Gastroesophageal sphincter (tissue), 4 donors: ENCODE results near the gene CMIP. TPM values are rescaled to one million over a fixed set of nuclear protein-coding genes. Genes with fewer than 3 reads are reported as not detected.

ENCODE experiments used
- ATAC-seq: fragments of 150-250 bp; one replicate; pipeline ENCODE4 v1.9.1; 2016; ENCODE audit warnings: mild to moderate bottlenecking, moderate library complexity
- H3K27ac ChIP-seq, 4 donors: fragments of 200-600 bp; sonication (generic) in 3 of 4; 1 replicate in 3 of 4; 2 replicates in 1 of 4; pipeline ENCODE4 v1.5.1; 2016 to 2019
- H3K27me3 ChIP-seq: fragments of 200-600 bp; sonication (generic); one replicate; pipeline ENCODE4 v1.5.1; 2019
- H3K36me3 ChIP-seq, 2 donors: fragments of 200-600 bp; sonication (generic); one replicate each; pipeline ENCODE4 v1.5.1; 2019; ENCODE audit warnings: control low read depth in 1 of 2
- H3K4me1 ChIP-seq, 3 donors: fragments of 200-600 bp; sonication (generic); 1 replicate in 2 of 3; 2 replicates in 1 of 3; pipeline ENCODE4 v1.5.1; 2016 to 2019; ENCODE audit warnings: control low read depth in 2 of 3
- H3K4me3 ChIP-seq, 2 donors: fragments of 200-600 bp; sonication (generic); one replicate each; pipeline ENCODE4 v1.5.1; 2019; ENCODE audit warnings: mild to moderate bottlenecking in 1 of 2, moderate library complexity in 1 of 2
- H3K9me3 ChIP-seq, 3 donors: fragments of 200-600 bp; sonication (generic); one replicate each; pipeline ENCODE4 v1.5.1; 2017 to 2019; ENCODE audit warnings: control low read depth in 2 of 3
- CTCF ChIP-seq, 4 experiments: fragments of 200-600 bp in 2 of 4; fragments of 450-650 bp in 2 of 4; sonication (generic) in 1 of 4; IDR thresholded peaks; one replicate each; pipeline ENCODE4 v1.5.1; 2017 to 2019; ENCODE audit warnings: antibody characterized with exemption in 4 of 4, mild to moderate bottlenecking in 2 of 4, moderate library complexity in 2 of 4
- EP300 ChIP-seq: sonication (generic); formaldehyde crosslinking; IDR thresholded peaks from one replicate; pipeline ENCODE4 v1.6.1; 2017; ENCODE audit warnings: antibody characterized with exemption, mild to moderate bottlenecking
- POLR2A ChIP-seq, 2 donors: fragments of 450-650 bp; IDR thresholded peaks; one replicate each; pipeline ENCODE4 v1.6.1; 2017; ENCODE audit warnings: antibody characterized with exemption in 2 of 2, mild to moderate bottlenecking in 2 of 2, moderate library complexity in 1 of 2
- POLR2AphosphoS5 ChIP-seq: sonication (generic); formaldehyde crosslinking; IDR thresholded peaks from one replicate; pipeline ENCODE4 v1.6.1; 2017; ENCODE audit warnings: antibody characterized with exemption
- whole genome bisulfite sequencing, 2 donors: methylation state at CpG; one replicate each; pipeline ENCODE4 v1.1.5; 2018; ENCODE audit warnings: low coverage in 1 of 2; 5-methylcytosine and 5-hydroxymethylcytosine counted together
- total RNA-seq, 4 donors: library from RNA; depleted of rRNA; stranded (reverse); fragments of >200 nt; gene quantifications; one replicate each; pipeline ENCODE4 v1.1.0, GENCODE V29; 2016

The CMIP gene
- total RNA-seq, 4 donors from 2014 or later, result 13.4 to 24.0 (median 19.2) TPM

- no peaks in the 10 kb centered on the region for H3K9me3 ChIP-seq
- no peak for ATAC-seq
- peaks cover 3 to 75% (median 45%) of the 10 kb centered on the region in 3 donors for H3K4me1 ChIP-seq
- H3K27me3 ChIP-seq, result no peaks in the 10 kb centered on the region
- H3K4me3 ChIP-seq, result peak overlapping the region in 1 of 2 donors; percentile 34
- 73 to 90% methylated on average over 2 to 5 of the region's 6 CpGs for WGBS, 2 donors
- TF ChIP-seq EP300 (no peak), CTCF (IDR thresholded peaks at IDR 0.05) (no peak), POLR2A (IDR thresholded peaks at IDR 0.05) (no peak), POLR2AphosphoS5 (no peak)
- H3K36me3 ChIP-seq, result peaks cover 0 to 18% of the 10 kb centered on the region in 2 donors
- peak overlapping the region in 3 of 4 donors; percentile 51 to 64 (median 58) for H3K27ac ChIP-seq
These were observed 167.1 kb downstream of the CMIP start for GRCh38 chr16:81611721-81612120.

GRCh38 chr16:81612351-81613163 is 167.9 kb downstream of the CMIP start:
- Histone ChIP-seq H3K4me3 (no peak overlapping the region), H3K27ac (peak overlapping the region in 3 of 4 donors; percentile 51 to 76 (median 58)), H3K9me3 (no peaks in the 10 kb centered on the region), H3K4me1 (peaks cover 3 to 84% (median 50%) of the 10 kb centered on the region in 3 donors), H3K27me3 (no peaks in the 10 kb centered on the region), H3K36me3 (peaks cover 0 to 19% of the 10 kb centered on the region in 2 donors)
- ATAC-seq, result peak; percentile 26
- no peak for TF ChIP-seq POLR2A (IDR thresholded peaks at IDR 0.05)
- TF ChIP-seq POLR2AphosphoS5, result peak; percentile 36
- no peak for TF ChIP-seq EP300
- no peak for TF ChIP-seq CTCF (IDR thresholded peaks at IDR 0.05)
- WGBS, 2 donors, result 33 to 64% methylated on average over 1 to 5 of the region's 17 CpGs

GRCh38 chr16:81614171-81614570 is 169.6 kb downstream of the CMIP start:
- Histone ChIP-seq H3K4me1 (peaks cover 3 to 77% (median 40%) of the 10 kb centered on the region in 3 donors), H3K36me3 (peaks cover 0 to 11% of the 10 kb centered on the region in 2 donors), H3K9me3 (no peaks in the 10 kb centered on the region), H3K4me3 (no peak overlapping the region), H3K27ac (peak overlapping the region in 1 of 4 donors; percentile 76), H3K27me3 (no peaks in the 10 kb centered on the region)
- TF ChIP-seq POLR2AphosphoS5, result no peak
- TF ChIP-seq CTCF (IDR thresholded peaks at IDR 0.05), result no peak
- TF ChIP-seq POLR2A (IDR thresholded peaks at IDR 0.05), result no peak
- TF ChIP-seq EP300, result no peak
- ATAC-seq, result no peak
- 90% methylated on average over 7 of the region's 13 CpGs; no CpG with 5 or more reads in 1 of the 2 donors for WGBS, 2 donors

- WGBS, 2 donors, result 78 to 80% methylated on average over 5 of the region's 6 CpGs
- Histone ChIP-seq H3K4me1 (peaks cover 3 to 70% (median 34%) of the 10 kb centered on the region in 3 donors), H3K36me3 (peaks cover 0 to 11% of the 10 kb centered on the region in 2 donors), H3K9me3 (no peaks in the 10 kb centered on the region), H3K27me3 (no peaks in the 10 kb centered on the region), H3K4me3 (no peak overlapping the region), H3K27ac (no peak overlapping the region)
- no peak for ATAC-seq
- no peak for TF ChIP-seq EP300
- no peak for TF ChIP-seq CTCF (IDR thresholded peaks at IDR 0.05)
- TF ChIP-seq POLR2AphosphoS5, result no peak
- TF ChIP-seq POLR2A (IDR thresholded peaks at IDR 0.05), result no peak
These were observed 170.2 kb downstream of the CMIP start for GRCh38 chr16:81614654-81615359.
